Muscle layer of duodenum (tissue), 2 donors: Measurements from ENCODE around the gene CSRP1.

Experiments used
- H3K27ac ChIP-seq: one replicate; pipeline ENCODE4 v1.7.0; 2013; ENCODE audit warnings: mild to moderate bottlenecking, low read length
- H3K27me3 ChIP-seq: one replicate; pipeline ENCODE4 v1.7.0; 2013; ENCODE audit warnings: low read depth, mild to moderate bottlenecking, control low read depth, low read length
- H3K36me3 ChIP-seq, 2 donors: one replicate each; pipeline ENCODE4 v1.7.0; 2013; ENCODE audit warnings: low read length in 2 of 2, control low read depth in 1 of 2, mild to moderate bottlenecking in 1 of 2; ENCODE audit not compliant: insufficient read depth in 2 of 2, control insufficient read depth in 1 of 2
- H3K4me1 ChIP-seq, 2 donors: one replicate each; pipeline ENCODE4 v1.7.0; 2013; ENCODE audit warnings: low read length in 2 of 2, mild to moderate bottlenecking in 2 of 2, control low read depth in 1 of 2, moderate library complexity in 1 of 2; ENCODE audit not compliant: insufficient read depth in 2 of 2, control insufficient read depth in 1 of 2
- H3K4me3 ChIP-seq, 2 donors: one replicate each; pipeline ENCODE4 v1.7.0; 2013; ENCODE audit warnings: low read length in 2 of 2, low read depth in 1 of 2, mild to moderate bottlenecking in 1 of 2
- H3K9me3 ChIP-seq, 2 donors: one replicate each; pipeline ENCODE4 v1.7.0; 2013; ENCODE audit warnings: low read length in 2 of 2, control low read depth in 1 of 2, mild to moderate bottlenecking in 1 of 2; ENCODE audit not compliant: control insufficient read depth in 1 of 2
- donor health status: healthy.

Gene CSRP1

GRCh38 chr1:201457508-201457960, 49.4 kb downstream of the CSRP1 start:
- Histone ChIP-seq H3K27me3 (no peaks in the 10 kb centered on the region), H3K27ac (peak overlapping the region; percentile 68), H3K9me3 (no peaks in the 10 kb centered on the region), H3K36me3 (peaks cover 0 to 3% of the 10 kb centered on the region in 2 donors), H3K4me1 (peaks cover 0 to 31% of the 10 kb centered on the region in 2 donors), H3K4me3 (no peak overlapping the region)

- Histone ChIP-seq H3K36me3 (peaks cover 0 to 3% of the 10 kb centered on the region in 2 donors), H3K27ac (peak overlapping the region; percentile 68), H3K4me3 (no peak overlapping the region), H3K27me3 (no peaks in the 10 kb centered on the region), H3K4me1 (peaks cover 0 to 24% of the 10 kb centered on the region in 2 donors), H3K9me3 (no peaks in the 10 kb centered on the region)
Measured at GRCh38 chr1:201456499-201457309, 50.2 kb downstream of the CSRP1 start.

DNA sequence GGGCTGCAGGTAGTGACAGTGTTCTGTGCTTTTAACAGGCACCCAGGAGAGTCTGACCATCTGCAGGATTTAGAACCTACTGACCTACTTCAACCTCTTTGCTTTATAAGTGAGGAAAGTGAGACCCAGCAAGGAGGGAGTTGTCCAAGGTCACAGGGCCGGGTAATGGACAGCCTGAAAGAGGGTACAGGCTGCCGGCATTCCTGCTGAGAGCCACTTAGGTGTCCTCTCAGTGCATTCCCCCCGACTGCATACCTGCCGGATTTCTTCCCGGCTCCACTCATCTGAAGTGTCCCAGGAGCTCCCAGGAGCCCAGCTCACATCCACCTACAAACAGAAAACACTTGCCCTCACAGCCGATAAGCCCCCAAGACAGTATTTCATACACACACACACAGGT, 51.8 kb downstream of the CSRP1 start:
- Histone ChIP-seq H3K27ac (no peak overlapping the region), H3K36me3 (peaks cover 0 to 3% of the 10 kb centered on the region in 2 donors), H3K4me1 (peaks cover 7 to 30% of the 10 kb centered on the region in 2 donors), H3K9me3 (no peaks in the 10 kb centered on the region), H3K27me3 (no peaks in the 10 kb centered on the region), H3K4me3 (no peak overlapping the region)

GRCh38 chr1:201454608-201455007, 52.3 kb downstream of the CSRP1 start:
- H3K27ac ChIP-seq: no peak overlapping the region
- peaks cover 7 to 30% of the 10 kb centered on the region in 2 donors for H3K4me1 ChIP-seq
- no peaks in the 10 kb centered on the region for H3K27me3 ChIP-seq
- H3K4me3 ChIP-seq: no peak overlapping the region
- H3K36me3 ChIP-seq: peaks cover 0 to 3% of the 10 kb centered on the region in 2 donors
- H3K9me3 ChIP-seq: no peaks in the 10 kb centered on the region

DNA sequence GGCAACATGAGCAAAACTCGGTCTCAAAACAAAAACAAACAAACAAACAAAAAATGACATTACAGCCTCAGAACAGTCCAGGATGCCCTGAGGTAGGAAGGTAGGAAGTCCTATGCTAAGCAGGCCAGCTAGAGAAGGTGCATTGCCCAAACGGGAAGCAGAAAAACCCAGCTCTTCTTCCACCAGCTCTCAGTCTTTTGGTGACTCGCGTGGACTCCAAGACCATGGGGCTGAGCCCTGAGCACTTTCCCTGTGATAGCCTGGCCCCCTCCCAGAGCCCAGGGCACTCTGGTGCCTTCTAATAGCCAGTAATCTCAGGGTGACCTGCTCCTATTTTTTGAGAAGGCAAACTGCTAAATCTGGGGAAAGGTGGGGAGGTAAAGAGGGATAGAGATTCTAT, 54.1 kb downstream of the CSRP1 start:
- Histone ChIP-seq H3K4me3 (no peak overlapping the region), H3K4me1 (peaks cover 7 to 37% of the 10 kb centered on the region in 2 donors), H3K27me3 (no peaks in the 10 kb centered on the region), H3K36me3 (peaks cover 0 to 3% of the 10 kb centered on the region in 2 donors), H3K9me3 (no peaks in the 10 kb centered on the region), H3K27ac (no peak overlapping the region)

- Histone ChIP-seq H3K4me1 (peaks cover 7 to 28% of the 10 kb centered on the region in 2 donors), H3K9me3 (no peaks in the 10 kb centered on the region), H3K36me3 (no peaks in the 10 kb centered on the region), H3K4me3 (no peak overlapping the region), H3K27me3 (no peaks in the 10 kb centered on the region), H3K27ac (peak overlapping the region; percentile 21)
Measured at GRCh38 chr1:201450721-201451291, 56.1 kb downstream of the CSRP1 start.

DNA sequence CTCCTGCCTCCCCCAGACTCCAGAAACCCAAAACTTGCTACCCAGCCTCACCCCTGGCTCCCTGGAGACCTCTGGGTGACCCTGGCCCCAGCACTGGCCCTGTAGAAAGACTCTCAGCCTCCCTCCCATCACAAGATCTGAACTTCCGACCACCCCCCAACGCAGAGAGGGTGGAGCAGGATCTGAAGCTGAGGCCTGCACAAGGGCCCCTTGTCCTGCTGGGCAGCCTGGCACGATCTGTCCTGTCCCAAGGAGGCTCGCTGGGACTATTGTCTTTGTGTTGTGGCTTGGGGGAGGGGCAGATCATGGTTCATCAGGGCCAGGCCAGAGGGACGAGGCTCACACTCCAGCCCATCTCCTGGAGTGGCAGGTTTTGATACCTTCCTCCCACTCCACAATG, 57.9 kb downstream of the CSRP1 start:
- peak overlapping the region; percentile 45 for H3K27ac ChIP-seq
- H3K4me3 ChIP-seq: no peak overlapping the region
- H3K27me3 ChIP-seq: no peaks in the 10 kb centered on the region
- H3K9me3 ChIP-seq: no peaks in the 10 kb centered on the region
- no peaks in the 10 kb centered on the region for H3K36me3 ChIP-seq
- H3K4me1 ChIP-seq: peaks cover 7 to 23% of the 10 kb centered on the region in 2 donors

DNA sequence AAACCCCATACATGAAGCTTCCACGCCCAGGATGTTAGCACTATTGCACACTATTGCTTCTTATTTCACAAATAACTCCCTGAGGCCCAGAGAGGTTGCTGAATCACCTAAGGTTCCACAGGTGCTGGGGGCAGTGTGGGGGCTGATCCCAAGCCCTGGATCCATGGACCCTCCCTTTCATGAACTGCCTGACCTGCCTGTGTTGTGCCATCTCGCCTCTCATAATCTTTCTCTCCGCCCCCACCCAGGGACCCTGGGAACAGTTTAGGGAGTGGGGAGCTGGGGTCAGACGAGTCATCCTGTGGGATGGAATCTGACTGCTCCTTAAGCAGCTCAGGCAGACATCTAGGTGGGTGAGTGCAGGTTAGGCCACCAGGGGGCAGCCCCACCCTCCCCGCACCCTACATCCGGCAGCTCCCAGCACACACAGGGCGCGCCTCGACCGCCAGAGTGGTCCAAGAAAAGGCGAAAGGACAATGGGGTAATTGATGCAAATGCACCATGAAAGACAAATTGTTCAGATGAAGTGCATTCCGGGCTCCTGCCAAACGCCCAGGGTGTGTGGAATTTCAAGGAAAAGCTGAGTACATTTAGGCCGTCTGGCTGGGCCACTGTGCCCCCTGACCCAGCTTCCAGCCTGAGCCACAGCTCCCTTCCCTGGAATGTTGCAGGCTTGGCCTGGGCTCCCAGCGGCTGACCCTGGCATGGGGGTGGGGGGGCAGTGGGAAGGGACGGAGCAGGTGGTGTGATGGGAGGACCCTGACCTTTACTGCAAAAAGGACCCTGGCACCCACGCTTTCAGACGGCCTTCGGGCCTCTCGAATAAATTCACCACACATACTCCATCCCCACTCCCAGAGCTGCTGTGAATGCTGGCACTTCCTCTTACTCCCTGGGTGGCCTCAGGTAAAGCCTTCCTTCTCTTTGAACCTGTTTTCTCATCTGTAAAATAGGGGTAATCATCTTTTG, 58.7 kb downstream of the CSRP1 start:
- H3K4me3 ChIP-seq: no peak overlapping the region
- no peaks in the 10 kb centered on the region for H3K27me3 ChIP-seq
- no peaks in the 10 kb centered on the region for H3K36me3 ChIP-seq
- H3K27ac ChIP-seq: peak overlapping the region; percentile 45
- no peaks in the 10 kb centered on the region for H3K9me3 ChIP-seq
- peaks cover 7 to 23% of the 10 kb centered on the region in 2 donors for H3K4me1 ChIP-seq

- H3K9me3 ChIP-seq: no peaks in the 10 kb centered on the region
- H3K36me3 ChIP-seq: no peaks in the 10 kb centered on the region
- H3K27ac ChIP-seq: no peak overlapping the region
- H3K4me3 ChIP-seq: no peak overlapping the region
- no peaks in the 10 kb centered on the region for H3K27me3 ChIP-seq
- peaks cover 0 to 12% of the 10 kb centered on the region in 2 donors for H3K4me1 ChIP-seq
Measured at GRCh38 chr1:201445310-201445709, 61.6 kb downstream of the CSRP1 start.

- Histone ChIP-seq H3K36me3 (no peaks in the 10 kb centered on the region), H3K27ac (no peak overlapping the region), H3K4me3 (no peak overlapping the region), H3K4me1 (peaks cover 0 to 10% of the 10 kb centered on the region in 2 donors), H3K27me3 (no peaks in the 10 kb centered on the region), H3K9me3 (no peaks in the 10 kb centered on the region)
Measured at GRCh38 chr1:201444792-201445191, 62.1 kb downstream of the CSRP1 start.

DNA sequence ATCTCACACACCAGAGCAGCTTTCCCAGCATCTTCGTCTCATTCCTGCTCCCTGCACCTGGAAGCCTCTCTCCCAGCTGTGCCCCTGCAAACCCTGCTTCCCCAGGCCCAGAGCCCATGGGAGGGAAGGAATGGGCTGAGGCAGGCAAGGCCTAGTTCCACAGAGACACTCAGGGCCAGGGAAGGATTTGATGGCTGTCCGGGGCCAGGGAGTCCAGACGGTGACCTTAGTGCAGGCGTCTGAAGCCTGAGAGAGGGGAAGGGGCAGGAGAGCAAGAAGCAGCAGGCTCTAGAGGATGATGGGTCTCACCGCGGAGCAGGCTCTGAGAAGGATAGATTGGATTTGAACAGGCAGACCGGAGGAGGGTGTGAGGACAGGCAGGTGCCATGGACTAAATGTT, 63.2 kb downstream of the CSRP1 start:
- Histone ChIP-seq H3K27ac (no peak overlapping the region), H3K27me3 (no peaks in the 10 kb centered on the region), H3K9me3 (no peaks in the 10 kb centered on the region), H3K36me3 (no peaks in the 10 kb centered on the region), H3K4me3 (no peak overlapping the region), H3K4me1 (peaks cover 0 to 10% of the 10 kb centered on the region in 2 donors)
